Measurements from ENCODE around the gene RAE1.

Gene RAE1

GRCh38 chr20:57389695-57390603, 38.9 kb downstream of the RAE1 start:
- DNase-seq = peak; percentile 69 to 72

- peak; percentile 77 to 85 for DNase-seq
Measured at GRCh38 chr20:57390604-57391438, 39.8 kb downstream of the RAE1 start, which contains the start of gene RBM38. Gene RBM38 (plus strand): TSS chr20:57391396. CDS start chr20:57391582, 186 bp downstream.

GRCh38 chr20:57391439-57392301, 40.6 kb downstream of the RAE1 start:
- DNase-seq = peak; percentile 40 to 45

- peak; percentile 60 to 61 for DNase-seq
Measured at GRCh38 chr20:57392512-57393271, 41.6 kb downstream of the RAE1 start.

- no peak for DNase-seq
Measured at GRCh38 chr20:57393321-57394120, 42.5 kb downstream of the RAE1 start.

GRCh38 chr20:57394121-57395082, 43.3 kb downstream of the RAE1 start:
- DNase-seq = no peak

- no peak for DNase-seq
Measured at GRCh38 chr20:57395111-57395966, 44.3 kb downstream of the RAE1 start.

- no peak for DNase-seq
Measured at GRCh38 chr20:57396212-57396983, 45.3 kb downstream of the RAE1 start.

GRCh38 chr20:57396984-57397692, 46.1 kb downstream of the RAE1 start:
- DNase-seq = no peak

GRCh38 chr20:57397693-57398108, 46.6 kb downstream of the RAE1 start:
- peak in 1 of 2 experiments; percentile 68 for DNase-seq

GRCh38 chr20:57398231-57398821, 47.3 kb downstream of the RAE1 start:
- DNase-seq = peak; percentile 77 to 87

GRCh38 chr20:57398901-57399535, 48.0 kb downstream of the RAE1 start:
- no peak for DNase-seq

- DNase-seq = peak in 1 of 2 experiments; percentile 40
Measured at GRCh38 chr20:57399587-57400155, 48.6 kb downstream of the RAE1 start.

- no peak for DNase-seq
Measured at GRCh38 chr20:57400231-57400701, 49.2 kb downstream of the RAE1 start.

- no peak for DNase-seq
Measured at GRCh38 chr20:57400821-57401564, 49.9 kb downstream of the RAE1 start.

Measured in stimulated activated CD4-positive, alpha-beta T cell treated with anti-CD3 and anti-CD28 coated beads, Interleukin-4, amount 100 ng/mL, for 4 hours (primary cell).